Fibroblast of lung (primary cell): ENCODE results near the gene PEX6. TPM values are rescaled to one million over a fixed set of nuclear protein-coding genes. Genes with fewer than 3 reads are reported as not detected.

Source experiments
- DNase-seq, 2 donors: peaks; one replicate each; pipeline versions ENCODE4 v3.0.0 to v3.0.0-alpha.2; 2010; ENCODE audit warnings: low read depth in 2 of 2
- H2AFZ ChIP-seq: 2 replicates; pipeline ENCODE4 v1.5.1; 2012; ENCODE audit warnings: low read length, control low read depth, inconsistent platforms
- H3K27ac ChIP-seq: 2 replicates; pipeline ENCODE4 v1.5.1; 2011; ENCODE audit warnings: low read length, control low read depth; ENCODE audit not compliant: insufficient read depth
- H3K27me3 ChIP-seq: 2 replicates; pipeline ENCODE4 v1.5.1; 2011; ENCODE audit warnings: mild to moderate bottlenecking, low read length; ENCODE audit not compliant: control insufficient read depth, insufficient read depth
- H3K36me3 ChIP-seq: 2 replicates; pipeline ENCODE4 v1.5.1; 2011; ENCODE audit warnings: low read length; ENCODE audit not compliant: control insufficient read depth, insufficient read depth
- H3K4me1 ChIP-seq: 2 replicates; pipeline ENCODE4 v1.5.1; 2011; ENCODE audit warnings: low read length; ENCODE audit not compliant: control insufficient read depth, insufficient read depth; ENCODE audit errors: extremely low read depth
- H3K4me2 ChIP-seq: 2 replicates; pipeline ENCODE4 v1.5.1; 2011; ENCODE audit warnings: low read length, control low read depth; ENCODE audit not compliant: insufficient read depth; ENCODE audit errors: extremely low read depth
- H3K4me3 ChIP-seq, 4 experiments: fragments of 200-600 bp in 1 of 4; sonication (generic) in 1 of 4; replicated peaks in 1 of 4; 2 replicates each; pipeline ENCODE4 v1.5.1; 2011 to 2016; ENCODE audit warnings: low read length in 4 of 4, low read depth in 3 of 4, mild to moderate bottlenecking in 3 of 4, control low read depth in 2 of 4, inconsistent platforms in 1 of 4, mixed read lengths in 1 of 4; ENCODE audit not compliant: insufficient read depth in 1 of 4; ENCODE audit errors: control extremely low read depth in 1 of 4
- H3K79me2 ChIP-seq: 2 replicates; pipeline ENCODE4 v1.5.1; 2012; ENCODE audit warnings: mild to moderate bottlenecking, low read length, inconsistent platforms; ENCODE audit not compliant: control insufficient read depth, insufficient read depth
- H3K9ac ChIP-seq: 2 replicates; pipeline ENCODE4 v1.5.1; 2011; ENCODE audit warnings: mild to moderate bottlenecking, low read length, control low read depth; ENCODE audit not compliant: insufficient read depth
- H3K9me3 ChIP-seq: 2 replicates; pipeline ENCODE4 v1.5.1; 2012; ENCODE audit warnings: low read depth, low read length; ENCODE audit not compliant: control insufficient read depth, insufficient read depth
- H4K20me1 ChIP-seq: 2 replicates; pipeline ENCODE4 v1.5.1; 2011; ENCODE audit warnings: low read length; ENCODE audit not compliant: control insufficient read depth, insufficient read depth; ENCODE audit errors: extremely low read depth
- EZH2 ChIP-seq: IDR thresholded peaks from 2 replicates; pipeline ENCODE4 v1.5.1; 2012; ENCODE audit warnings: low read length, control low read depth, mild to moderate bottlenecking; ENCODE audit errors: missing control alignments
- polyA plus RNA-seq, 2 donors: library from polyadenylated mRNA; depleted of rRNA in 1 of 2; stranded (reverse) in 1 of 2; unstranded in 1 of 2; fragments of >200 nt; gene quantifications; 2 replicates each; pipeline ENCODE4 v1.2.1, GENCODE V29; 2011 to 2012; ENCODE audit warnings: missing spikeins in 1 of 2
- total RNA-seq: library from RNA; depleted of rRNA; stranded (reverse); fragments of >200 nt; gene quantifications from 2 replicates; pipeline ENCODE4 v1.2.1, GENCODE V29; 2014
- TF ChIP-seq, protein P1 (sequence below), 2 donors: IDR thresholded peaks in 1 of 2; conservative IDR thresholded peaks in 1 of 2; 1 replicate in 1 of 2; 2 replicates in 1 of 2; pipeline ENCODE4 v1.5.1; 2011 to 2012; ENCODE audit warnings: low read length in 2 of 2, control low read depth in 1 of 2, inconsistent platforms in 1 of 2, low read depth in 1 of 2, mild to moderate bottlenecking in 1 of 2

PEX6 gene
- total and polyA plus RNA-seq, 2 donors (not counting 1 experiment from before 2014, with no cell fraction given) = 5.3 to 49.2 TPM

DNA sequence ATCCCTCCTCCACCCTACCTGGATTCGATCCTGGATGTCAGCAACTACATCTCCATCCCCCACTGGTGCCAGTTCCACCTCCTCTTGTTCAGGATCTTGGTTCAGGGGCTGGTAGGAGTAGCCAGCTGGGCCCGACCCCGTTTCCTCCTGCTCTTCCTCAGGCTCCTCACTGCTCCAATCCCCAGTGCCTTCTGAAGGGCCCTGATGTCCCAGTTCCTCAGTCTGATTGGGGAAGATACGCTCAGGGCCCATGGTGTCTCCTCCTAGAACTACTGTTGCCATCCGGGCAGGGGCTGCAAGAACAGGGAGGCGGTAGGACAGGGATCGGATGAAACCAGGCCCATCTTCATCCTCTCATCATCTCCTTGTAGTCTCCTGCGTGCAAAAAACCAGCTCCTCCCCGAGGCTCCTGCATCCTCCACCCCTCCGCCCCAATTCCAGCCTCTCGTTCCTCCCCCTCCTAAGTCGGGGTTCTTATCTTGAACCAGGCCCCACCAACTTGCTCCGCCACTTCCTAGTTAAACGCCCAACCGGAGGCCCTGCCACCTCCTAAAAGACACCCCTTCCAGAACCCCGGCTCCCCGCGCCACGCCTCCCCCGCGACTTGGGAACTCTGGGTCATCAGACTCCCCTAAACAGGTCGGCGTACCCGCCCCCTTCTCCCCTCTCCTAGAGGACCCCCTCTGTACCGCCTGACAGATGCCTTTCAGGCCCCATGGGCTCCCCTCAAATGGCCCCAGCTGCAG is 34.3 kb upstream of the PEX6 start:
- Histone ChIP-seq H3K36me3 (peaks cover 36% of the 10 kb centered on the region), H3K9me3 (no peaks in the 10 kb centered on the region), H3K27me3 (no peaks in the 10 kb centered on the region), H4K20me1 (no peaks in the 10 kb centered on the region), H2AFZ (peak overlapping the region; percentile 57), H3K79me2 (peaks cover 47% of the 10 kb centered on the region), H3K4me2 (peak overlapping the region; percentile 98), H3K4me1 (peaks cover 20% of the 10 kb centered on the region), H3K27ac (peak overlapping the region; percentile 70), H3K4me3 (peak overlapping the region; percentile 76 to 80 (median 79)), H3K9ac (peak overlapping the region; percentile 71)
- TF ChIP-seq EZH2 = no peak
- TF ChIP-seq, protein P1, sequence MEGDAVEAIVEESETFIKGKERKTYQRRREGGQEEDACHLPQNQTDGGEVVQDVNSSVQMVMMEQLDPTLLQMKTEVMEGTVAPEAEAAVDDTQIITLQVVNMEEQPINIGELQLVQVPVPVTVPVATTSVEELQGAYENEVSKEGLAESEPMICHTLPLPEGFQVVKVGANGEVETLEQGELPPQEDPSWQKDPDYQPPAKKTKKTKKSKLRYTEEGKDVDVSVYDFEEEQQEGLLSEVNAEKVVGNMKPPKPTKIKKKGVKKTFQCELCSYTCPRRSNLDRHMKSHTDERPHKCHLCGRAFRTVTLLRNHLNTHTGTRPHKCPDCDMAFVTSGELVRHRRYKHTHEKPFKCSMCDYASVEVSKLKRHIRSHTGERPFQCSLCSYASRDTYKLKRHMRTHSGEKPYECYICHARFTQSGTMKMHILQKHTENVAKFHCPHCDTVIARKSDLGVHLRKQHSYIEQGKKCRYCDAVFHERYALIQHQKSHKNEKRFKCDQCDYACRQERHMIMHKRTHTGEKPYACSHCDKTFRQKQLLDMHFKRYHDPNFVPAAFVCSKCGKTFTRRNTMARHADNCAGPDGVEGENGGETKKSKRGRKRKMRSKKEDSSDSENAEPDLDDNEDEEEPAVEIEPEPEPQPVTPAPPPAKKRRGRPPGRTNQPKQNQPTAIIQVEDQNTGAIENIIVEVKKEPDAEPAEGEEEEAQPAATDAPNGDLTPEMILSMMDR (conservative IDR thresholded peaks at IDR 0.05 in 1 of 2, IDR thresholded peaks at IDR 0.05 in 1 of 2; ENCODE audit: low read depth in 1 of 2, low read length in 2 of 2) = no peak
- DNase-seq = peak; percentile 18 to 34

DNA sequence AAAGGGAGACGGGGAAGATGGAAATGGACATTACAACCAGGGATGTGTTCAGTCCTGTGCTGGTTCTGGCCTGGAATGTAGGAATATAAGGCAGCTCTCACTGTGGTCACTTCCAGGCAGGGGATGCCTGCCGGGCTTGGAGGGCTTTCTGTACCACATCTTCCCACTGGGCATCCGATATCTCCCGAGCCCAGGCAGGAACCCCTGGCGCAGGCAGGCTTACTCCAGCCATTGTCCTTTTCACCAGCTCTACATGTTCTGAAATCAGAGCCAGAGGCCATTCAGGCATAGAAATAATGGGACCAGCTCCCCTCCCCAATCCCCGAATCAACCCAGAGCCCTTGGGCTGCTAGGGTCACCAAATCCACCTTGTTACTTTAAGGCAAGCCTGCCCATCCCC is 33.4 kb upstream of the PEX6 start:
- Histone ChIP-seq H3K9me3 (no peaks in the 10 kb centered on the region), H3K36me3 (peaks cover 31% of the 10 kb centered on the region), H2AFZ (no peak overlapping the region), H3K27ac (peak overlapping the region; percentile 4), H3K4me3 (peak overlapping the region in 3 of 4 experiments; percentile 78 to 80 (median 80)), H3K27me3 (no peaks in the 10 kb centered on the region), H4K20me1 (no peaks in the 10 kb centered on the region), H3K9ac (no peak overlapping the region), H3K79me2 (peaks cover 42% of the 10 kb centered on the region), H3K4me2 (peak overlapping the region; percentile 98), H3K4me1 (peaks cover 20% of the 10 kb centered on the region)
- no peak for TF ChIP-seq EZH2
- TF ChIP-seq, protein P1 (conservative IDR thresholded peaks at IDR 0.05 in 1 of 2, IDR thresholded peaks at IDR 0.05 in 1 of 2; ENCODE audit: low read depth in 1 of 2, low read length in 2 of 2) = no peak
- DNase-seq = no peak

DNA sequence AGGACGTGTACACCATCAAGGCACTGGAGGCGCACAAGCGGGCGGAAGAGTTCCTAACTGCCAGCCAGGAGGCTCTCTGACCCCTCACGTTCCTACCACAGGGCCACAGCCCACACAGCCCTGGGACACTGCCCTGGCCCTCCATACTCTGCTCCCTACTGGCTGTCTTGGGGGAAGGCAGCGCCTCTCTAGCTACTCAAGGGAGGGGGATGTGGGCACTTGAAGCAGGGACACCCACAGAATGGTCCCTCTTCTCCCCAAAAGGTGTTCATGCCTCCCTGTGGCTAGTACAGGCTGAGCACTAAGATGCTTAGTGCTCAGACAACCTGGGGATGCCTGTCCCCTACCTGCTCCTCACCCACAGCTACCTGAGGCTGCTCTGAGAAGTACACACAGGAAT is 32.2 kb upstream of the PEX6 start:
- DNase-seq = no peak
- no peaks in the 10 kb centered on the region for H3K27me3 ChIP-seq
- H3K79me2 ChIP-seq = peaks cover 31% of the 10 kb centered on the region
- no peaks in the 10 kb centered on the region for H3K9me3 ChIP-seq
- H3K4me2 ChIP-seq = no peak overlapping the region
- no peak overlapping the region for H3K9ac ChIP-seq
- H4K20me1 ChIP-seq = no peaks in the 10 kb centered on the region
- H3K36me3 ChIP-seq = peaks cover 30% of the 10 kb centered on the region
- H3K27ac ChIP-seq = no peak overlapping the region
- TF ChIP-seq EZH2 = no peak
- TF ChIP-seq, protein P1 (conservative IDR thresholded peaks at IDR 0.05 in 1 of 2, IDR thresholded peaks at IDR 0.05 in 1 of 2; ENCODE audit: low read depth in 1 of 2, low read length in 2 of 2) = no peak
- no peak overlapping the region for H2AFZ ChIP-seq
- no peak overlapping the region for H3K4me3 ChIP-seq
- peaks cover 13% of the 10 kb centered on the region for H3K4me1 ChIP-seq
